Esophagus mucosa (tissue), 1 donor: ENCODE data around the gene MRPS23. TPM values are rescaled to one million over a fixed set of nuclear protein-coding genes. Genes with fewer than 3 reads are reported as not detected.
A peak's percentile ranks its signal among the peaks of the same experiment; 100 is the strongest.

Source experiments
- ATAC-seq: fragments of 200-7000 bp; cut with Tn5 transposase; one replicate; pipeline ENCODE4 v1.9.1; 2020
- total RNA-seq: library from RNA; stranded (reverse); gene quantifications from one replicate; pipeline ENCODE4 v1.2.4, GENCODE V29; 2023
- donor health status: DM: yes; HTN: yes; CAD: no.

MRPS23 gene
- 29.4 TPM for total RNA-seq

GRCh38 chr17:57849874-57850754 is at the start of gene MRPS23:
TSS of gene MRPS23 (minus strand) at chr17:57850044. CDS start at chr17:57850010, 34 bp downstream.
- peak; percentile 99 for ATAC-seq

DNA sequence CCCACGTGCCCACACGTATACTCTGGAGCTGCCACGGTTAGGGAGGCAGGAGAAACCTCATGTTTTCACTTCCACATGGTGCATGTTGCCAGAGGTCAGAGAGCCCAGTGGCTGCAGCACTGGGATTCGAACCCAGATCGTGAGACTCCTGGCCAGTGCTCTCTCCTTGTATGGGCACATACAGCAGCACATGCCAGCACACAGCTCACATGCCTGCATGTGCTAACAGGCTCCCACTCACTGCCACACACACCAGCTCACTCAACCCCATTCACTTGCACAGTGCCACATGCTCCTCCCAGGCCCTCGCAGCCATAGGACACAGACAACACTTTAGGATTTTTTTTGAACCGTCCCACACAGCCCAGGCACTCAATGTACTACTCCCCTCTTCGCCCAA is 49.5 kb upstream of the MRPS23 start:
- peak; percentile 62 for ATAC-seq

- ATAC-seq: no peak
Measured at GRCh38 chr17:57898487-57899311, 48.9 kb upstream of the MRPS23 start.

GRCh38 chr17:57895382-57896060 is 45.7 kb upstream of the MRPS23 start:
- ATAC-seq: no peak

DNA sequence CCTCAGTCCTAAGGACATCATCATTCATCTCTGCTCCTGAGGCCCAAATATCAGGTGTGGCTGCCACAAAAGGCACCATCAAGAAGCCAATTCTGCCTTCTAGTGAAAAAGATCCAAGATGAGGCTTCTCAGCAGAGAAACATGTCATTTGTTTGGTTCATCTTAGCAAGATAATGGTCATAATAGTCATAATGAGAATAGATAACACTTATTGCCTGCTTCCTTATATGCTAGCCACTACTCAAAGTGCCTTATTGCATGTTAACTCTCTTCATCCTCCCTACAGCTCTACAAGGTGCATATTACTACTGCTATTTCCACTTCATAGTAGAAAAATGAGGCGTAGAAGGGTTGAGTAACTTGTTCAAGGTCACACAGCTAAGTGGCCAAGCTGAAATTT is 45.0 kb upstream of the MRPS23 start:
- ATAC-seq: no peak

DNA sequence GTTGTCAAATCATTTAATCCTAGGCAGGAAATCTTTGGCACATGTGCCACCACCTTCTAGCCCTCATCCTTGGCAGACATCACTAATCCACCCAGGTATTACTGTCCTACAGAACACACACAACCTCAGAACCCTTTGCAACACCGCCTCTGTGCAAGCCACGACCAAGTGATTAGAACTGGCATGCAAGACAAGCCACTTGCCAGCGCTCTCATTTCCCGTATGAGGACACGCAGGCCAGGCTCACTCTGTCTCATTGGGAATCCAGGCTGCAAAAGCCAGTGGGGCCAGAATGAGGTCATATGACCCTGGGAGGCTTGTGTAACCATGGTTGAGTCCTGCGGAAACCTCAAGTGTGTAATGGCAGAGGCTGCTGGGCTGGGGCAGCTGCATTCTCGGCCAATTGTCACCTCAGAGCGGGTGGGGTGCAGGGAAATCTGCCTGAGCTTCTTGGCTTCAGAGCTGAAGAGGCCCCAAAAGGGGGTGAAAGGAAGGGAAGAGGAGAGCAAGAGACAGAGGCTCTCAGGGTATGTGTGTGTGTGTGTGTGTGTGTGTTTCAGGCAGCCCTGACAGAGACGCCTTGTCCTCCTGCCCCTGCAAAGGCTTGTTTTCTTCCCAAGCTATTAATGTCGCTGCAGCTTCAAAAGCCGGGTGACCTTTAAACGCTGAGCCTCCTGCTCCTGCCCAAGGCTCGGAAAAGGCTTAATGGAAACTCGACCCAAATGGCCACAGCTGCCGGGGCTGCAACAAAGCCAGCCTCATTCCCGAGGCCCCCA is 43.2 kb upstream of the MRPS23 start:
- ATAC-seq: peak; percentile 88

DNA sequence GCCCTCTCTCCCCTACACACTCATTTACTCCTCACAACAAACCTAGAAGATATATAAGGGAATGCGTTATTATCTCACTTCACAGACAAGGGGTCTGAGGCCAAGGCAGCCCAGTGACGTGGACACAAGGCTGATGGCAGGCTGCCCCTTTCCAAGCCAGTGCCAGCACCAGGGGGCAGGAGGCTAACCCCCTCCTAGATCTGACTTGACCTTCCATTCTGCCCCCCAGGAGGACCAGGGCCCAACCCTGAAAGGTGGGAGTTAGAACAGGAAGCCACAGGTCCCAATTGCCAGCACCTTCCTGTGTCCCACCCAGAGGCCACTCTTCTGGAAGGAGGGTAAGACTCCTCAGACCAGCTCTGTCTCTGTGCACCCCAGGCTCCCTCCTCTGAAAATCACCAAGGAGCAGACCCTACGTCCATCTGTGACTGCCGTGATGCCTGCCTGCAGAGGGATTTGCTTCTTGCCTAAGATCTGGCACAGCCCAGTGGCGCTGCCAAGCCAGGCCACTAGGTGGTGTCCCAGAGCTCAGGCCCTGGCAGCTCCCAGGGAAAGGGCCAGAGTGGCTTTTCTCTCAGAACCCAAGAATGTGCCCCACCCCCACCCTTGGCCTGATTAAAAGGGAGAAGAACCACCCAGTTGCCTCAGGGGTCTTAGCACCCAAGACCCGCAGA is 42.4 kb upstream of the MRPS23 start:
- peak; percentile 82 for ATAC-seq

GRCh38 chr17:57890857-57891232 is 41.0 kb upstream of the MRPS23 start:
- no peak for ATAC-seq

DNA sequence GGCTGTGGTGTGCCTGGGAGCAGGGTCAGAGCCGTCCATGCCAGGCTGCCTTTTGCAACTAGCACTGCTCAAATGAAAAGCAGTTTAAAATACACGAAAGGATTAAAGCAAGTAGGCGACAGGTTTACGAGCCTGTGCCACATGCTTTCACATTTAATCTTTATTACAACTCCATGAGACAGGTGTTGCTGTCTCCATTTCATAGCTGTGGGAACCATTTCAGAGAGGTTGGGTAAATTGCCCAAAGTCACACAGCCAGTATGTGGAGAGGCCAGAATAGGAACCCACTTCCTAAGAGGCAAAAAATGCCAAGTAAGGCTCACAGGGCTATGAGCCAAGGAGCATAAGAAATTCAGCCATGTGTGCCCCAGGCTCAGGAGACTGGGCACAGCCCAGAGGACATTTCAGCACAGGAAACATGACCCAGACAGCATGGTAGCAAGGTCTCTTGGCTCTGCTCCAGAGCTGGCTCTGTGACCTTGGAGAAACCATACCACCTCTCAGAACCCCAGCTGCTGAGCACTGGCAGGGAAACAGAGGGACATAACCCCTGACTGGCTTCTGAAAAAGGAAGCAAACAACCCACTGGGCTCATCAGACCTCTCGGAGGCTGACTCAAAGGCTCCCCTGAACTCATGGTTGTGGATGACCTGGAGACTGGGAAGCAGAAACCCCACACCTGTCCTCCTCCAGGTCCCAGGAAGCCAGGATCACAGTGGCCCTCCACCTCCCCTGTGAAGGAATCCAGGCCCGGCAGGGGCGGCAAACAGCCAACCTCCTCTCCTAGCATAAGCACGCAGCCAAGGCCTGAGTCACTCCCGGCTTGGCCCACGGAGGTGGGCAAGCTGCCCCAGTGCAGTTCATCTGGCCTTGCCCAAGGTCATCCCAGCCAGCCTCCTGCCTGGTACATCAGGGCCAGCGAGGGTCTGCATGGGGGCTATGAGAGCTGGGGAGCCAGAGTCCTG is 40.3 kb upstream of the MRPS23 start:
- no peak for ATAC-seq

DNA sequence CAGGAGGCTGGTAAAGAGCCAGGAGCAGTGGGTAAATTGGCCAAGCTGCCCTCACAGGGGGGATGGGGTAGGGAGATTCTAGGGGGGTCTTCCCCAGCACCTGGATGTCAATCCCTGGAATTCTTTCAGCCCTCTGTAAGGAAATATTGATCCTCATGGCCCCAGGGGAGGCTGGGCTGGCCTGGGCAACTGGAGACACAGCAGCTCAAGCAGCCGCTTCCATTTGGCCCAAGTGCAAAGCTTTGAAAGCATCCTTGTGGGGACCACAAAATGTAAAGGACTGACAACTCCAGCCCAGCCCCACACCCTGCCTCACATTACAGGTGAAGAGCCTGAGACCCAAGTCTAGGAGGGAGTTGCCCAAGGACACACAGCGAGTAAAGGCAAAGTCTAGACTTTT is 39.4 kb upstream of the MRPS23 start:
- no peak for ATAC-seq

DNA sequence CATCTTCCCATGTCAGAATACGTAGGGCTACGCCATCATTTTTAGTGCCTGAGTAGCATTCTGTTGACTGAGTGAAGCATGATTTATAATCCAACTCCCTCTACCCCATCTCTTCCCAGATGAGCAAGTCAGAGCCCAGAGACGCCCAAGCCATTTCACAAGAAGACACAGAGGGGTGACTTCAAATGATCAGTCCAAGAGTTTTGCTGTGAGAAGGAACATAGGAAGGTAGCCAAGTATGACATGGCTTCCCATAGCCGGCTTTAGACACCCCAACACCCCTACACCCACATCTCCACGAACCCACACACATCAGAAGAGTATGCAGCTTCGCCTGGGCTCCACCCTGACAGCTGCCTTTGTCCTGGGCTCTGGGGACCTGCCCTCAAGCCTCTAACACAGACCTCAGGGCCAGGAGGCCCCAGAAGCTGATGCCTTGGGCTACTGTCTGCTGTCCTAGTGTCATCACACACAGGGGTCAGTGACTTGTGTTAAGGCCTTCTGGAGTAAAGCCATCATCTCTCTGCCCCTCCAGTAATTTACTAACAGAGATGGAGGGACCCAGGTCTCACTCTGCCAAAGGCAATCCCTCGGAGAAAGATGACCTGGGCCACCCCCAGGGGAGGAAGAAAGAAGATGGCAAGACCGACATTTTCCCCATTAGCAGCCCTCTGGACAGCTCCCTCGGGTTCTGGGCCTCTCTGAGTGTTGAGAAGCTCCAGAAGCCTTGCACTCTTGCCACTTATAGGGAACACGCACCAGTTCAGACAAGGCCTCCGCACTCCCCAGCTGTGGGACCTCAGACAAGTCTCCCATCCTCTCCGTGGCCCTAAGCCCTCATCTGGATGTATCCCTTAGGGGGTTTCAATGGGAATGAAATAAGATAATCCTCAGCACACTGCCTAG is 38.7 kb upstream of the MRPS23 start:
- ATAC-seq: no peak

DNA sequence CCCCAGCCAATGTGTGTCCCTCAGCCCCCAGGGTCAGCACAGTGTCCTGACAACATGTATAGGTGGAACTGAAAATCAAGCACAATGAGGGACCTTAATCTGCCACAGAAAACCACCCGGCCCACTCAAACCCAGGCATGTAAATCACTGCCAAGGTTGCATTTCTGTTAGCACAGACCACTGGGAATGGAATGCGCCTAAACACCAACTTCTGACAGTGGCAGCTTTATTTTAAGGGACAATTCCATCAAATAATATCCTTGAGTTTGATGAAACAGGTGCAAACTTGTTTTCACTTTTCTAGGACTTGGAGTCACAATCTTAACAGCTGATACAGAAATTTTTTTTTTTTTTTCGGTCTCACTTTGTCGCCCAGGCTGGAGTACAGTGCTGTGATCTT is 37.3 kb upstream of the MRPS23 start:
- no peak for ATAC-seq

DNA sequence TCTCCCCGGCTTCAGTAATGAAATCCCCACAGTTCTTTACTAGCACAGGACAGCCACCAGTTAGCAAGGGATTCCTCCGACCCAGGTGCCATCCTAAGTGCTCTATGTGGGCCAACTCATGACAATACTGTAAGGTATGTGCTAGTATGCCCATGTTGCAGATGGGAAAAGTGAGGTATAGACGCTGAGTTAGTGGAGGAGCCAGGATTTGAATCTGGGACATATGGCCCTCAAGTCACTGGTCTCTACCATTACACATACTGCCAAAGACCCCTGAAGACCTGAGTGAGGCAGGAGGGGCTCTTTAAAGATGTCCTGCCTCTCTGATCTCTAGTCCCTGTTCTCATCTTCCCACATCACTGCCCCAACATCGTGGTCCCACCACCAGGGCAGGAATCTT is 36.2 kb upstream of the MRPS23 start:
- no peak for ATAC-seq

DNA sequence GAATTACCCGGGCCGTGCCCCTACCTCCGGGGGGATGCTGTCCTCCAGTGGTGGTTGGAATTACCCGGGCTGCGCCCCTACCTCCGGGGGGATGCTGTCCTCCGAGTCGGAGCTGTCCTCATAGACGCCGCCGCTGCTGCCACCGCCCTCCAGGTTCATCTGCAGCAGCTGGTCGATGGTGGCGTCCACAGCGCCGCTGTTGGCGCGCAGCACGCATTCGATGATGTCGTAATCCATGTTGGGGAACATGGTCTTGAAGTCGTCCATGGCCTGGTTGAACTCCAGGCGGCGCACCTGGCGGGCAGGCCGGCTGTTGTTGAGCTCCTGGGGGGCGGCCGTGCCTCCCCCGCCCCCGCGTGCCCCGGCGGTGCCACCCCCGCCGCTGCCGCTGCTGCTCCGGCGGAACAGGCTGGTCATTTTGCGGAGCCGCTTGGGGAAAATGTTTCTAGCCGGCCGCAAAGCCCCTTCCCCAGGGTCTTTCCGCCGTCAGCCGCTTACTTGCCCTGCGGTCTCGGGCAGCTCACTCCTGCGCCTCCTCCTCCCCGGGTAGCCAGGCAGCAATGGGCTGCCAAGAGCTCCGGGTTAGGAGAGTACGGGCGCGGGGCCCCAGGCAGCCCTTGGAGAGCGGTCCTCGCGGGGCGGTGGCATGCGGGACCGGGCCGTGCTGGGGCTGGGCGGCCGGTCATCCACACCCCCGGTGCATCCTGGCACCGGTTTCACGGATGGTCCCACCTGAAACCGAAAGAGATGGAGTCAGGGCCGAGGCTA is 35.5 kb upstream of the MRPS23 start:
- ATAC-seq: no peak

DNA sequence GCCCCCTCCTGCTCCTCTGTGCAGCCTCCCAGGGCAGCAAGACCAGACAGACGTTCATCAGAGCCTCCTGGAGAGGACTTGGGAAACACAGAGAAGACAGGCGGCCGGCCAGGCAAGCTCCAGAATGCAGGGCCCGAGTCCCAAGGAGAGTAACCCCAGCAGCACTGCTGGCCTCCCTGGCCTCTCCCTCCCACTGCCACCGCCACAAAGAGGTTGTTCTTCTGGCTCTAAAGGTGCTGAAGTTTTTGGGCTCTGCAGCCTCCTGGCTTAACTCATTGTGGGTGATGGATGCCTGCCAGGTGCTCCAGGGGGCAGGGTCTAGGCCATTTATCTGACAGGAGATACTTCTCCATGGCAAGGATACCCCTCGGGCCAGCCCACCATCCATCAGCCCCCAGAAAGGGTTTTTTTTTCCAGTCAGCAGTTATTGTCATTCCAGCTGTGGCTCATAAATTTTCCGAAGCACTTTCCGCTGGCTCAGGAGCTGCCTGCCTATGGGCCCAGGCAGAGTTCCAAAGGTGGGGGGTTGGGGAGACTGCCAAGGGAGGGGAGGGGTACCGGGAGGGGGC is 32.0 kb upstream of the MRPS23 start:
- no peak for ATAC-seq

DNA sequence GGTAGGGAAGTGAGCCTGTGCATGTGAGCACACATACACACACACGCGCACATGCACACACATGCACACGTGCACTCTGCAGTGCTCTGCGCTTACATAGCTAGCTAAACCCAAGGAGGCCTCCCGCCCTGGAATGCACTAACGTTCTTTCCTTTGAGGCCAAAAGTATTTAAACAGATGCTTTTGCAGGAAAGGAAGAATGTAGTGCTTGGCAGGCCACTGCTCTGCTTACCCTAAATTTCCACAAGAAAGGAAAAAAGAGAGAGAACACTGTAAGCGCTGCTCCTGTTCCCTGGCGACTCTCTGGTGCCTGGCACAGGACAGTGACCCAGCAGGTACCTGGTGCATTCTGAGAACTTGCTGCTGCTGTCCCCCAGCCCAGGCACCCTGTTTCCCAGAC is 31.3 kb upstream of the MRPS23 start:
- no peak for ATAC-seq

- ATAC-seq: no peak
Measured at GRCh38 chr17:57880086-57880456, 30.2 kb upstream of the MRPS23 start.

GRCh38 chr17:57879437-57880085 is 29.7 kb upstream of the MRPS23 start:
- ATAC-seq: no peak
